Epithelial cell of alveolus of lung (primary cell): ENCODE data around the gene LNPEP. TPM values are rescaled to one million over a fixed set of nuclear protein-coding genes. Genes with fewer than 3 reads are reported as not detected.

ENCODE experiments used
- total RNA-seq: library from RNA; depleted of rRNA; stranded (reverse); fragments of >200 nt; gene quantifications from 2 replicates; pipeline ENCODE4 v1.2.1, GENCODE V29; 2015

The LNPEP gene
- 14.1 and 21.9 TPM in 2 replicates for total RNA-seq

DNA sequence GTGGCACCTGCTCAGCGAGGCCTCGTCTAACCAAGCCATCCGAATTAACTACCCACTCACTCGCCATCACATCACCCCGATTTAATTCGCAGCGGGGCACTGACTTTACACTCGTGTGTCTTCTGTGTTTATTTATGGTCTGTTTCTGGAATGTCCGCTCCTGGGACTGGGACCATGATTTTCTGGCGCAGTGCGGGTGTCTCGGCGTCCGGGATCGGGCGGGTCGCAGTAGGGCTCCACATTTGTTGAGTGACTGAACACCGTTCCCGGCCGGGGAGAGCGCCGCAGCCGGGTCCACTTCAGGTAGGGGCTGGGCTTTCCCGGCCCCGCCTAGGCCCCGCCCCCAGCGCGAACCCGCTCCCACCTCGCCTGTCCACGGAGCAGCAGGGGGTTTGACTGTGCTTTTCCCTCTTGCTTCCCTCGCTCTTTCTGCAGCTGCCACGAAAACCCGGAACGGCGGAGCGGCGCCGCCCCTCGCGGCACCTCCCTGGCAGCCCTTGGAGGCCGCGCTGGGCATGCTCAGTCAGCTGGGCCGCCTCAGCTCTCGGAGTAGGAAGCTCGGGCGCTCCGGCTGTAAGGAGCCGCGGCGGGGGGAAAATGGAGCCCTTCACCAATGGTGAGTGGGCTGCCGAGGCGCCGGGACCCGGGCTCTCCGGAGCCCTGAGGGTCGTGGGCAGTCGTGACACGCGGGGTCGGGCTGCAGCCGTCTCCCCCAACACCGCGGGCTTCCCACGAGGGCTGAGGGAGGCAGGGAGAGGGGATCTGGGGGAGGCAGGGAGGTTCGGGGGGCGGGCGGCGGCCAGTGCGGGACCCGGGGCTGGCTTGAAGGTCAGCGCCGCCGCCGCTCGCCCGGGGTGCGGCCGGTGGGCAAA is at the start of gene LNPEP:
TSS of gene LNPEP (plus strand) at position 522 of the 872 bp plus-strand sequence. CDS start at position 598, 76 bp downstream.

Other genes with a start within 250 kb of the LNPEP start
- 36.2 and 43.1 TPM in 2 replicates for gene ERAP1, start 128.1 kb upstream of the LNPEP start, total RNA-seq
- 2.8 and 8.1 TPM in 2 replicates for gene ERAP2, start 59.6 kb upstream of the LNPEP start, total RNA-seq
- gene LIX1, start 206.5 kb downstream of the LNPEP start, total RNA-seq = under 0.01 TPM in 1 of 2 replicates, not detected in the other
- 16.3 and 25.1 TPM in 2 replicates for gene RIOK2, start 247.2 kb downstream of the LNPEP start, total RNA-seq